GM12891 (cell line): Measurements from ENCODE around the gene MIEN1.

Experiments used
- PAX5 ChIP-seq: IDR thresholded peaks from 2 replicates; pipeline ENCODE4 v1.6.1; 2011; ENCODE audit warnings: low read length, moderate library complexity, mild to moderate bottlenecking; ENCODE audit not compliant: insufficient read depth, severe bottlenecking
- POLR2A ChIP-seq: IDR thresholded peaks from 2 replicates; pipeline ENCODE4 v1.6.1; 2011; ENCODE audit warnings: low read depth, low read length, control low read depth
- POLR2AphosphoS5 ChIP-seq: IDR thresholded peaks from 2 replicates; pipeline ENCODE4 v1.6.1; 2011; ENCODE audit warnings: low read depth, low read length, control low read depth
- POU2F2 ChIP-seq: IDR thresholded peaks from 2 replicates; pipeline ENCODE4 v1.6.1; 2011; ENCODE audit warnings: low read depth, mild to moderate bottlenecking, control low read depth, low read length, moderate library complexity
- SPI1 ChIP-seq: IDR thresholded peaks from 2 replicates; pipeline ENCODE4 v1.6.1; 2011; ENCODE audit warnings: low read depth, low read length, control low read depth
- TAF1 ChIP-seq: IDR thresholded peaks from 2 replicates; pipeline ENCODE4 v1.6.1; 2011; ENCODE audit warnings: low read depth, low read length, control low read depth

DNA sequence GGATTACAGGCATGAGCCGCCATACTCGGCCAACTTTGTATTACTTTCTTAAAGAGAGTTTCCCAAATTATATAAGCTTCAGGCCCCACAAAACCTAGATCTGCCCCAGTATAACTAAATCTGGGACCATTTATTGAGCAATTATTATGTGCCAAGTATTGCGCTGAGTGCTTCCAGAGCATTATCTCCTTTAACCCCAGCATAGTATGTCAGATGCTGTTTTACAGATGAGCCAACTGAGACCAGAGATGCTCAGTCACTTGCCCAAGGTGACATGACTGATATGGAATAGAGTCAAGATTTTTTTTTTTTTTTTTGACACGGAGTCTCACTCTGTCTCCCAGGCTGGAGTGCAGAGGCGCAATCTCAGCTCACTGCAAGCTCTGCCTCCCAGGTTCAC lies 32.4 kb downstream of the MIEN1 start:
- TF ChIP-seq TAF1 (no peak), POLR2A (no peak), POLR2AphosphoS5 (no peak), SPI1 (no peak), PAX5 (no peak), POU2F2 (no peak)
